Choroid plexus epithelial cell (primary cell): Measurements from ENCODE around the gene CDKN2B-AS1.

Experiments
- DNase-seq: peaks from one replicate; pipeline ENCODE4 v3.0.0-alpha.2; 2010; ENCODE audit warnings: low read depth
- H3K4me3 ChIP-seq: 2 replicates; pipeline ENCODE4 v1.5.1; 2011; ENCODE audit warnings: low read depth, mild to moderate bottlenecking, control low read depth, low read length, moderate library complexity
- CTCF ChIP-seq: conservative IDR thresholded peaks from 2 replicates; pipeline ENCODE4 v1.5.1; 2011; ENCODE audit warnings: low read depth, mild to moderate bottlenecking, control low read depth, inconsistent platforms, low read length, moderate library complexity

CDKN2B-AS1 gene

GRCh38 chr9:21996858-21997257, 2.3 kb downstream of the CDKN2B-AS1 start:
- TF ChIP-seq CTCF: no peak
- peak overlapping the region; percentile 75 for H3K4me3 ChIP-seq
- DNase-seq: peak; percentile 24

GRCh38 chr9:21997480-21997879, 2.9 kb downstream of the CDKN2B-AS1 start:
- no peak for TF ChIP-seq CTCF
- H3K4me3 ChIP-seq: no peak overlapping the region
- no peak for DNase-seq

GRCh38 chr9:21998026-21998425, 3.4 kb downstream of the CDKN2B-AS1 start:
- DNase-seq: no peak
- H3K4me3 ChIP-seq: no peak overlapping the region
- TF ChIP-seq CTCF: no peak

GRCh38 chr9:22002038-22002437, 7.4 kb downstream of the CDKN2B-AS1 start:
- TF ChIP-seq CTCF: no peak
- no peak for DNase-seq
- H3K4me3 ChIP-seq: no peak overlapping the region

- H3K4me3 ChIP-seq: peak overlapping the region; percentile 90
- DNase-seq: peak; percentile 69
These were observed 10.6 kb downstream of the CDKN2B-AS1 start for GRCh38 chr9:22005021-22005701.

GRCh38 chr9:22005702-22006606, 11.4 kb downstream of the CDKN2B-AS1 start:
- peak; percentile 18 for TF ChIP-seq CTCF
- peak overlapping the region; percentile 90 for H3K4me3 ChIP-seq
- DNase-seq: peak; percentile 60

More at GRCh38 chr9:22005021-22005701, 10.6 kb downstream of the CDKN2B-AS1 start:
- TF ChIP-seq CTCF: peak; percentile 35
